Endothelial cell of umbilical vein (primary cell): ENCODE results near the gene ARHGEF17. TPM values are rescaled to one million over a fixed set of nuclear protein-coding genes. Genes with fewer than 3 reads are reported as not detected.

ENCODE experiments used
- BruUV-seq: library from RNA; stranded (reverse); fragments of 400-500 nt; replicated peaks from 2 replicates; lab custom pipeline; 2021; lab: Mats Ljungman, UMichigan
- CTCF ChIA-PET: fragments of 300-600, 350-600 bp; sonication (Branson Sonifier 250); formaldehyde crosslinking; loops from one replicate; lab custom pipeline; 2021; ENCODE audit warnings: antibody characterized with exemption, inconsistent platforms; lab: Charles Lee
- POLR2A ChIA-PET: fragments of 300-600, 350-600 bp; sonication (Branson Sonifier 250); formaldehyde crosslinking; loops from one replicate; lab custom pipeline; 2021; ENCODE audit warnings: antibody characterized with exemption, inconsistent platforms; lab: Charles Lee
- DNase-seq: peaks from one replicate; pipeline ENCODE4 v3.0.0-alpha.2; 2011; ENCODE audit warnings: low read depth, low spot score
- FAIRE-seq: peaks from 2 replicates; lab custom pipeline; 2011; peaks lifted over from hg19 to GRCh38; lab: Jason Lieb, UNC
- H2AFZ ChIP-seq: 2 replicates; pipeline ENCODE4 v1.6.0; 2012; ENCODE audit warnings: low read depth, low read length, control low read depth, inconsistent platforms
- H3K27ac ChIP-seq: 2 replicates; pipeline ENCODE4 v1.5.1; 2011; ENCODE audit warnings: low read depth, mild to moderate bottlenecking, control low read depth, low read length, moderate library complexity; ENCODE audit not compliant: insufficient read depth
- H3K27me3 ChIP-seq, 2 experiments: 2 replicates each; pipeline versions ENCODE4 v1.6.0 to v1.6.1; 2011; ENCODE audit warnings: low read length in 2 of 2, mixed read lengths in 1 of 2; ENCODE audit not compliant: control insufficient read depth in 2 of 2, insufficient read depth in 2 of 2
- H3K36me3 ChIP-seq, 2 experiments: 2 replicates in 1 of 2; 3 replicates in 1 of 2; pipeline ENCODE4 v1.5.1; 2011; ENCODE audit warnings: low read length in 2 of 2, mild to moderate bottlenecking in 1 of 2, moderate library complexity in 1 of 2; ENCODE audit not compliant: control insufficient read depth in 2 of 2, insufficient read depth in 2 of 2; ENCODE audit errors: extremely low read depth in 1 of 2
- H3K4me1 ChIP-seq: 3 replicates; pipeline ENCODE4 v1.5.1; 2011; ENCODE audit warnings: mild to moderate bottlenecking, low read length; ENCODE audit not compliant: control insufficient read depth, insufficient read depth; ENCODE audit errors: extremely low read depth
- H3K4me2 ChIP-seq: 2 replicates; pipeline ENCODE4 v1.6.1; 2011; ENCODE audit warnings: low read length, control low read depth, mixed read lengths; ENCODE audit not compliant: insufficient read depth
- H3K4me3 ChIP-seq, 3 experiments: fragments of 200-600 bp in 1 of 3; sonication (generic), shearing (Covaris generic) in 1 of 3; replicated peaks in 1 of 3; 2 replicates each; pipeline ENCODE4 v1.5.1; 2011 to 2016; ENCODE audit warnings: control low read depth in 3 of 3, low read length in 3 of 3, mild to moderate bottlenecking in 2 of 3, inconsistent platforms in 1 of 3, low read depth in 1 of 3, moderate library complexity in 1 of 3; ENCODE audit not compliant: insufficient read depth in 1 of 3
- H3K79me2 ChIP-seq: 2 replicates; pipeline ENCODE4 v1.6.0; 2012; ENCODE audit warnings: low read length, inconsistent platforms; ENCODE audit not compliant: control insufficient read depth, insufficient read depth
- H3K9ac ChIP-seq: replicated peaks from 2 replicates; pipeline ENCODE3; 2011; ENCODE audit warnings: low read length, control low read depth; ENCODE audit not compliant: insufficient read depth; ENCODE audit errors: extremely low read depth
- H3K9me1 ChIP-seq: replicated peaks from 3 replicates; pipeline ENCODE4 v1.6.0; 2011; ENCODE audit warnings: mild to moderate bottlenecking, low read length; ENCODE audit not compliant: control insufficient read depth, insufficient read depth; ENCODE audit errors: extremely low read depth
- H3K9me3 ChIP-seq: replicated peaks from 2 replicates; pipeline ENCODE4 v1.5.1; 2012; ENCODE audit warnings: low read length, inconsistent platforms; ENCODE audit not compliant: control insufficient read depth, insufficient read depth
- H4K20me1 ChIP-seq: replicated peaks from 2 replicates; pipeline ENCODE3; 2011; ENCODE audit warnings: mild to moderate bottlenecking, low read length; ENCODE audit not compliant: control insufficient read depth, insufficient read depth; ENCODE audit errors: extremely low read depth
- CTCF ChIP-seq, 2 donors: IDR thresholded peaks; 1 replicate in 1 of 2; 2 replicates in 1 of 2; pipeline ENCODE4 v1.5.1; 2011; ENCODE audit warnings: low read length in 2 of 2, mild to moderate bottlenecking in 2 of 2, moderate library complexity in 2 of 2, control low read depth in 1 of 2, inconsistent platforms in 1 of 2, low read depth in 1 of 2; ENCODE audit not compliant: insufficient read depth in 1 of 2; ENCODE audit errors: extremely low read depth in 1 of 2
- FOS ChIP-seq: IDR thresholded peaks from 2 replicates; pipeline ENCODE4 v1.6.1; 2011; ENCODE audit warnings: mild to moderate bottlenecking, low read length, moderate library complexity, borderline replicate concordance; ENCODE audit not compliant: insufficient read depth
- GATA2 ChIP-seq: IDR thresholded peaks from 2 replicates; pipeline ENCODE4 v1.7.0; 2011; ENCODE audit warnings: low read depth, mild to moderate bottlenecking, moderate library complexity, mixed read lengths, low read length; ENCODE audit not compliant: insufficient read length, insufficient read depth
- JUN ChIP-seq: IDR thresholded peaks from 2 replicates; pipeline ENCODE4 v1.6.1; 2011; ENCODE audit warnings: borderline replicate concordance, low read depth; ENCODE audit not compliant: insufficient read length, insufficient read depth
- MAX ChIP-seq: IDR thresholded peaks from 2 replicates; pipeline ENCODE4 v1.6.1; 2011; ENCODE audit not compliant: insufficient read depth, insufficient read length
- MYC ChIP-seq: IDR thresholded peaks from one replicate; pipeline ENCODE4 v1.6.1; 2011; ENCODE audit warnings: mild to moderate bottlenecking, low read depth, low read length
- POLR2A ChIP-seq: IDR thresholded peaks from 2 replicates; pipeline ENCODE4 v1.6.1; 2012; ENCODE audit warnings: low read depth, mild to moderate bottlenecking, control low read depth, low read length
- POLR2AphosphoS5 ChIP-seq: IDR thresholded peaks from 2 replicates; pipeline ENCODE4 v1.6.1; 2012; ENCODE audit warnings: low read depth, mild to moderate bottlenecking, control low read depth, low read length, moderate library complexity; ENCODE audit not compliant: insufficient read depth
- dilution Hi-C: fragments of 300-500 bp; cut with MboI; formaldehyde crosslinking; loops from one replicate; pipeline ENCODE4 v1.15.0; 2019; ENCODE audit warnings: low sequenced_read_pairs; ENCODE audit not compliant: extremely low pct_ligation_motif_present
- intact Hi-C: fragments of 100-400 bp; cut with micrococcal nuclease; formaldehyde crosslinking; loops from one replicate; pipeline ENCODE4 v1.10.0; 2022
- polyA plus RNA-seq, 4 experiments: library from polyadenylated mRNA; depleted of rRNA in 3 of 4; stranded (reverse) in 3 of 4; unstranded in 1 of 4; fragments of >200 nt; gene quantifications; 2 replicates each; pipeline versions ENCODE4 v1.2.1 to v1.2.3, GENCODE V29; 2011 to 2012; ENCODE audit warnings: missing spikeins in 1 of 4
- total RNA-seq: library from RNA; stranded (reverse); gene quantifications from 2 replicates; pipeline ENCODE4 v1.2.3, GENCODE V29; 2021

The ARHGEF17 gene
- total and polyA plus RNA-seq, 2 donors (not counting 3 experiments of a cell fraction or from before 2014, with no cell fraction given) = 74.9 to 89.9 TPM

GRCh38 chr11:73348838-73349237, 40.8 kb downstream of the ARHGEF17 start:
- Histone ChIP-seq H3K9me3 (no peaks in the 10 kb centered on the region), H3K9ac (no peak overlapping the region), H4K20me1 (no peaks in the 10 kb centered on the region), H3K4me1 (no peaks in the 10 kb centered on the region), H3K27me3 (no peaks in the 10 kb centered on the region), H3K79me2 (no peaks in the 10 kb centered on the region), H3K36me3 (peaks cover 0 to 22% of the 10 kb centered on the region in 2 experiments), H3K4me2 (no peak overlapping the region), H3K27ac (no peak overlapping the region), H2AFZ (no peak overlapping the region), H3K4me3 (no peak overlapping the region), H3K9me1 (no peaks in the 10 kb centered on the region)
- intact Hi-C loops = no loop called here
- no TSS peak for BruUV-seq
- dilution Hi-C loops = no loop called here
- no peak for TF ChIP-seq FOS
- TF ChIP-seq POLR2A = no peak
- no peak for TF ChIP-seq MYC
- TF ChIP-seq CTCF (IDR thresholded peaks at IDR 0.05; ENCODE audit: extremely low read depth in 1 of 2, insufficient read depth in 1 of 2, low read depth in 1 of 2, low read length in 2 of 2) = no peak
- no peak for TF ChIP-seq MAX
- TF ChIP-seq POLR2AphosphoS5 = no peak
- TF ChIP-seq GATA2 = no peak
- TF ChIP-seq JUN = no peak
- ChIA-PET CTCF (interaction anchor here (1.1 to 5.2 kb wide), 10 partner anchors 11 to 313 kb away, joined by 3 to 253 read pairs (median 10); partner anchors contain the start of genes ARHGEF17 and RELT), POLR2A (no interaction called here)
- FAIRE-seq (no peak), DNase-seq (no peak)
